HFFc6 (cell line): ENCODE measurements around the gene ID4. TPM values are rescaled to one million over a fixed set of nuclear protein-coding genes. Genes with fewer than 3 reads are reported as not detected.

Experiments used
- DNase-seq: peaks from one replicate; pipeline ENCODE4 v3.0.0-alpha.2; 2018
- H3K27ac Mint-ChIP-seq: 2 replicates; pipeline ENCODE4 v1.8.0; 2020; ENCODE audit warnings: mild to moderate bottlenecking, mixed read lengths
- H3K27me3 Mint-ChIP-seq: 2 replicates; pipeline ENCODE4 v1.8.0; 2021; ENCODE audit warnings: mild to moderate bottlenecking, moderate library complexity, mixed read lengths; ENCODE audit not compliant: insufficient read depth
- H3K36me3 Mint-ChIP-seq: 2 replicates; pipeline ENCODE4 v1.8.0; 2021; ENCODE audit warnings: low read depth, mixed read lengths
- H3K4me1 Mint-ChIP-seq: 2 replicates; pipeline ENCODE4 v1.8.0; 2020; ENCODE audit warnings: low read depth, mixed read lengths
- H3K4me3 Mint-ChIP-seq: 2 replicates; pipeline ENCODE4 v1.8.0; 2020; ENCODE audit warnings: mild to moderate bottlenecking, moderate library complexity, mixed read lengths
- H3K9me3 Mint-ChIP-seq: 2 replicates; pipeline ENCODE4 v1.8.0; 2020; ENCODE audit warnings: mild to moderate bottlenecking, mixed read lengths
- CTCF ChIP-seq: fragments of 200-600 bp; sonication (generic); IDR thresholded peaks from 2 replicates; pipeline ENCODE4 v1.5.0; 2021; ENCODE audit warnings: antibody characterized with exemption, mild to moderate bottlenecking
- total RNA-seq, 6 experiments: library from RNA; stranded (reverse); fragmentation: NEBNext Ultra II Directional; extraction: Animal tissue kit (Norgen Biotek cat#: 25700); gene quantifications; 2 replicates in 1 of 6; 3 replicates in 5 of 6; pipeline ENCODE4 v1.2.3, GENCODE V29; 2021

The ID4 gene
- total RNA-seq, 6 experiments from 2014 or later: 7.2 to 11.9 (median 10.9) TPM

- Mint-ChIP-seq H3K27me3 (peaks cover 28% of the 10 kb centered on the region), H3K4me3 (no peak overlapping the region), H3K4me1 (peaks cover 18% of the 10 kb centered on the region), H3K9me3 (no peaks in the 10 kb centered on the region), H3K27ac (no peak overlapping the region), H3K36me3 (no peaks in the 10 kb centered on the region)
- no peak for DNase-seq
- 0 out of 2 replicates have a peak, but pooled peaks have one; percentile 9 for TF ChIP-seq CTCF
These were observed 32.3 kb downstream of the ID4 start for GRCh38 chr6:19869464-19869863.

GRCh38 chr6:19870322-19870721, 33.2 kb downstream of the ID4 start:
- H3K27me3 Mint-ChIP-seq: peaks cover 26% of the 10 kb centered on the region
- no peaks in the 10 kb centered on the region for H3K9me3 Mint-ChIP-seq
- no peak for TF ChIP-seq CTCF
- no peaks in the 10 kb centered on the region for H3K36me3 Mint-ChIP-seq
- peaks cover 18% of the 10 kb centered on the region for H3K4me1 Mint-ChIP-seq
- no peak overlapping the region for H3K4me3 Mint-ChIP-seq
- no peak overlapping the region for H3K27ac Mint-ChIP-seq
- no peak for DNase-seq

GRCh38 chr6:19873031-19873430, 35.9 kb downstream of the ID4 start:
- H3K4me1 Mint-ChIP-seq: no peaks in the 10 kb centered on the region
- peak; percentile 6 for DNase-seq
- H3K27me3 Mint-ChIP-seq: peaks cover 11% of the 10 kb centered on the region
- H3K4me3 Mint-ChIP-seq: no peak overlapping the region
- peak; percentile 58 for TF ChIP-seq CTCF
- H3K9me3 Mint-ChIP-seq: no peaks in the 10 kb centered on the region
- H3K36me3 Mint-ChIP-seq: no peaks in the 10 kb centered on the region
- H3K27ac Mint-ChIP-seq: no peak overlapping the region

- DNase-seq: no peak
- H3K27me3 Mint-ChIP-seq: peaks cover 3% of the 10 kb centered on the region; the same call in 1 of the 2 replicates
- no peaks in the 10 kb centered on the region for H3K9me3 Mint-ChIP-seq
- H3K4me3 Mint-ChIP-seq: no peak overlapping the region
- no peak overlapping the region for H3K27ac Mint-ChIP-seq
- TF ChIP-seq CTCF: no peak
- H3K4me1 Mint-ChIP-seq: no peaks in the 10 kb centered on the region
- no peaks in the 10 kb centered on the region for H3K36me3 Mint-ChIP-seq
These were observed 39.5 kb downstream of the ID4 start for GRCh38 chr6:19876672-19877071.

GRCh38 chr6:19879663-19880062, 42.5 kb downstream of the ID4 start:
- TF ChIP-seq CTCF: no peak
- Mint-ChIP-seq H3K4me3 (no peak overlapping the region), H3K9me3 (no peaks in the 10 kb centered on the region), H3K27ac (no peak overlapping the region), H3K4me1 (no peaks in the 10 kb centered on the region), H3K27me3 (no peaks in the 10 kb centered on the region), H3K36me3 (no peaks in the 10 kb centered on the region)
- no peak for DNase-seq

- Mint-ChIP-seq H3K9me3 (no peaks in the 10 kb centered on the region), H3K36me3 (no peaks in the 10 kb centered on the region), H3K27ac (no peak overlapping the region), H3K27me3 (no peaks in the 10 kb centered on the region), H3K4me1 (no peaks in the 10 kb centered on the region), H3K4me3 (no peak overlapping the region)
- no peak for DNase-seq
- TF ChIP-seq CTCF: no peak
These were observed 42.9 kb downstream of the ID4 start for GRCh38 chr6:19880066-19880465.
